ENCODE measurements around the gene CUBN. TPM values are rescaled to one million over a fixed set of nuclear protein-coding genes. Genes with fewer than 3 reads are reported as not detected.

CUBN gene
- total RNA-seq, 4 donors from 2014 or later, result 0.27 to 3.6 (median 0.96) TPM

- DNase-seq (no peak), ATAC-seq (no peak)
- no peak overlapping the region for H3K4me3 ChIP-seq
- intact Hi-C loops (cut with DNase I; ENCODE audit: low total_unique reads) (no loop called here), in situ Hi-C loops (cut with MboI; ENCODE audit: low sequenced_read_pairs in 4 of 4) (no loop called here)
- no peaks in the 10 kb centered on the region for H3K9me3 ChIP-seq
- no peak overlapping the region for H3K27ac ChIP-seq
- no peak for TF ChIP-seq POLR2A (IDR thresholded peaks at IDR 0.05)
- TF ChIP-seq, protein P1, sequence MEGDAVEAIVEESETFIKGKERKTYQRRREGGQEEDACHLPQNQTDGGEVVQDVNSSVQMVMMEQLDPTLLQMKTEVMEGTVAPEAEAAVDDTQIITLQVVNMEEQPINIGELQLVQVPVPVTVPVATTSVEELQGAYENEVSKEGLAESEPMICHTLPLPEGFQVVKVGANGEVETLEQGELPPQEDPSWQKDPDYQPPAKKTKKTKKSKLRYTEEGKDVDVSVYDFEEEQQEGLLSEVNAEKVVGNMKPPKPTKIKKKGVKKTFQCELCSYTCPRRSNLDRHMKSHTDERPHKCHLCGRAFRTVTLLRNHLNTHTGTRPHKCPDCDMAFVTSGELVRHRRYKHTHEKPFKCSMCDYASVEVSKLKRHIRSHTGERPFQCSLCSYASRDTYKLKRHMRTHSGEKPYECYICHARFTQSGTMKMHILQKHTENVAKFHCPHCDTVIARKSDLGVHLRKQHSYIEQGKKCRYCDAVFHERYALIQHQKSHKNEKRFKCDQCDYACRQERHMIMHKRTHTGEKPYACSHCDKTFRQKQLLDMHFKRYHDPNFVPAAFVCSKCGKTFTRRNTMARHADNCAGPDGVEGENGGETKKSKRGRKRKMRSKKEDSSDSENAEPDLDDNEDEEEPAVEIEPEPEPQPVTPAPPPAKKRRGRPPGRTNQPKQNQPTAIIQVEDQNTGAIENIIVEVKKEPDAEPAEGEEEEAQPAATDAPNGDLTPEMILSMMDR (IDR thresholded peaks at IDR 0.05 in 4 of 5, conservative IDR thresholded peaks at IDR 0.05 in 1 of 5), result no peak
- H3K36me3 ChIP-seq, result no peaks in the 10 kb centered on the region
- no peaks in the 10 kb centered on the region for H3K27me3 ChIP-seq
- H3K4me1 ChIP-seq, result peaks cover 0 to 7% of the 10 kb centered on the region in 2 donors
These were observed 187.7 kb downstream of the CUBN start for GRCh38 chr10:16941870-16942269.

DNA sequence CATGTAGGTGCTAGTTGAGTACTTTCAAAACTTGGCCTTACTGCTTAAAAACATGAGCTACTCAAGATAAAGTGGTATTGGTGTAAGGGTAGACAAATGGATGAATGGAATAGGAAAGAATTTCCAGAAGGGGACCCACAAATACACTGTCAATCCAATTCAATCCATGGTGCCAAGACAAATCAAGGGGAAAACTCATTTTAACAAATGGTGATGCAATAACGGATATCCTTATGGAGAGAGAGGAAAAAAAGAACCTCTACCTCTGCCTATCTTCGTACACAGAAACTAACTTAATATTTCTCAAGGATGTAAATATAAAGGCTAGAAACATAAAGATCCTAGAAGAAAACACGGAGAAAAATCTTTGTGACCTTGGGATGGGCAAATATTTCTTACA, 188.5 kb downstream of the CUBN start:
- no peak for DNase-seq
- in situ Hi-C loops (cut with MboI; ENCODE audit: low sequenced_read_pairs in 4 of 4), result no loop called here
- Histone ChIP-seq H3K36me3 (no peaks in the 10 kb centered on the region), H3K27me3 (no peaks in the 10 kb centered on the region), H3K4me1 (peaks cover 0 to 7% of the 10 kb centered on the region in 2 donors), H3K9me3 (no peaks in the 10 kb centered on the region), H3K27ac (no peak overlapping the region), H3K4me3 (no peak overlapping the region)
- intact Hi-C loops (cut with DNase I; ENCODE audit: low total_unique reads), result no loop called here
- no peak for ATAC-seq
- no peak for TF ChIP-seq POLR2A (IDR thresholded peaks at IDR 0.05)
- TF ChIP-seq, protein P1 (IDR thresholded peaks at IDR 0.05 in 4 of 5, conservative IDR thresholded peaks at IDR 0.05 in 1 of 5), result no peak

DNA sequence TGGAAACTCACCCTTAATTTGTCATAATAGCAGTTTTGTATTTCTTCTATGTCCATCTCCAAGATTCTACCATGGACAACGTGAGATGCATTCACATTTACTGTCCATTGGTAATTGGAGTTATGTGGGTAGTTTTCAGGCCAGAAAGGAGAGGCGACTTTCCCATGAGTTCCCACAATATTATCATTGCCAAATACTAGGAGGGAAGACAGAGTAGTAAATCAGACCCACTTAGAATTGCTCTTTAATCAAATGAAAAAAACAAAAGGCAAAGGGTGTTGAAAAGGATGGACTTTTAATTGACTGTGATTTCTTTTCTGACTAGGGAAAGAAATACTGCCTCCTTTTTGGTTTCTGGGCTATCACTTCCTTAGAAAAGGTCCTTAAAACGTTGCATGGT, 190.7 kb downstream of the CUBN start:
- Histone ChIP-seq H3K27me3 (no peaks in the 10 kb centered on the region), H3K4me3 (no peak overlapping the region), H3K4me1 (peaks cover 0 to 2% of the 10 kb centered on the region in 2 donors), H3K27ac (no peak overlapping the region), H3K36me3 (no peaks in the 10 kb centered on the region), H3K9me3 (no peaks in the 10 kb centered on the region)
- intact Hi-C loops (cut with DNase I; ENCODE audit: low total_unique reads), result no loop called here
- ATAC-seq (no peak), DNase-seq (no peak)
- in situ Hi-C loops (cut with MboI; ENCODE audit: low sequenced_read_pairs in 4 of 4), result no loop called here
- TF ChIP-seq, protein P1 (IDR thresholded peaks at IDR 0.05 in 4 of 5, conservative IDR thresholded peaks at IDR 0.05 in 1 of 5), result no peak
- no peak for TF ChIP-seq POLR2A (IDR thresholded peaks at IDR 0.05)

- H3K4me1 ChIP-seq, result no peaks in the 10 kb centered on the region
- H3K4me3 ChIP-seq, result no peak overlapping the region
- ATAC-seq (no peak), DNase-seq (no peak)
- TF ChIP-seq POLR2A (IDR thresholded peaks at IDR 0.05), result no peak
- TF ChIP-seq, protein P1 (IDR thresholded peaks at IDR 0.05 in 4 of 5, conservative IDR thresholded peaks at IDR 0.05 in 1 of 5), result no peak
- intact Hi-C loops (cut with DNase I; ENCODE audit: low total_unique reads) (no loop called here), in situ Hi-C loops (cut with MboI; ENCODE audit: low sequenced_read_pairs in 4 of 4) (no loop called here)
- H3K27ac ChIP-seq, result no peak overlapping the region
- H3K9me3 ChIP-seq, result no peaks in the 10 kb centered on the region
- H3K36me3 ChIP-seq, result no peaks in the 10 kb centered on the region
- no peaks in the 10 kb centered on the region for H3K27me3 ChIP-seq
These were observed 195.2 kb downstream of the CUBN start for GRCh38 chr10:16934461-16934860.

GRCh38 chr10:16933783-16934182, 195.8 kb downstream of the CUBN start:
- in situ Hi-C loops (cut with MboI; ENCODE audit: low sequenced_read_pairs in 4 of 4), result no loop called here
- ATAC-seq (peak in 1 of 2 donors; percentile 63), DNase-seq (peak; percentile 3 to 15)
- intact Hi-C loops (cut with DNase I; ENCODE audit: low total_unique reads), result no loop called here
- no peak overlapping the region for H3K4me3 ChIP-seq
- TF ChIP-seq, protein P1 (IDR thresholded peaks at IDR 0.05 in 4 of 5, conservative IDR thresholded peaks at IDR 0.05 in 1 of 5), result no peak
- TF ChIP-seq POLR2A (IDR thresholded peaks at IDR 0.05), result no peak
- no peaks in the 10 kb centered on the region for H3K36me3 ChIP-seq
- H3K27ac ChIP-seq, result no peak overlapping the region
- no peaks in the 10 kb centered on the region for H3K4me1 ChIP-seq
- H3K27me3 ChIP-seq, result no peaks in the 10 kb centered on the region
- H3K9me3 ChIP-seq, result no peaks in the 10 kb centered on the region

Data from gastrocnemius medialis (tissue), 4 donors.